ENCODE data around the gene SPRYD3.
"Not testable (repeated sequence)": the region's sequence is repeated elsewhere in the genome, so short reads cannot be mapped to it uniquely, and the experiment has no call there.

Gene SPRYD3

GRCh38 chr12:53101931-53102781, 23.0 kb upstream of the SPRYD3 start:
- DNase-seq = no peak

DNA sequence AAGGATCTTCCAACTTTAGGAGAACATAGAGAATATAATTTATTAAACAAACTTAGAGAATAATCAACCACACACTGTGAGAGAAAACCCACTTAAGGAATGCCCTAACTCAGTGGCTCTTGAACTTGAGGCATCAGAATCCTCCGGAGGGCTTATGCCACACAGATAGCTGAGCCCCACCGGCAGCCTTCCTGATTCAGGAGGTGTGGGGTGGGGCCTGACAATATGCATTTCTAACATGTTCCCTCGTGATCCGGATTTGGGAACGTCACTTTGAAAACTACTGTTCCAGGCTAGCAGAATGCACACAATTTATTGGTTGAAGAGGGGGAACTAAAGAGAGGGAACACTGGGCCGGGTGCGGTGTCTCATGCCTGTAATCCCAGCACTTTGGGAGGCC, 22.1 kb upstream of the SPRYD3 start:
- DNase-seq = no peak

- DNase-seq = no peak
Measured at GRCh38 chr12:53100466-53101151, 21.4 kb upstream of the SPRYD3 start.

DNA sequence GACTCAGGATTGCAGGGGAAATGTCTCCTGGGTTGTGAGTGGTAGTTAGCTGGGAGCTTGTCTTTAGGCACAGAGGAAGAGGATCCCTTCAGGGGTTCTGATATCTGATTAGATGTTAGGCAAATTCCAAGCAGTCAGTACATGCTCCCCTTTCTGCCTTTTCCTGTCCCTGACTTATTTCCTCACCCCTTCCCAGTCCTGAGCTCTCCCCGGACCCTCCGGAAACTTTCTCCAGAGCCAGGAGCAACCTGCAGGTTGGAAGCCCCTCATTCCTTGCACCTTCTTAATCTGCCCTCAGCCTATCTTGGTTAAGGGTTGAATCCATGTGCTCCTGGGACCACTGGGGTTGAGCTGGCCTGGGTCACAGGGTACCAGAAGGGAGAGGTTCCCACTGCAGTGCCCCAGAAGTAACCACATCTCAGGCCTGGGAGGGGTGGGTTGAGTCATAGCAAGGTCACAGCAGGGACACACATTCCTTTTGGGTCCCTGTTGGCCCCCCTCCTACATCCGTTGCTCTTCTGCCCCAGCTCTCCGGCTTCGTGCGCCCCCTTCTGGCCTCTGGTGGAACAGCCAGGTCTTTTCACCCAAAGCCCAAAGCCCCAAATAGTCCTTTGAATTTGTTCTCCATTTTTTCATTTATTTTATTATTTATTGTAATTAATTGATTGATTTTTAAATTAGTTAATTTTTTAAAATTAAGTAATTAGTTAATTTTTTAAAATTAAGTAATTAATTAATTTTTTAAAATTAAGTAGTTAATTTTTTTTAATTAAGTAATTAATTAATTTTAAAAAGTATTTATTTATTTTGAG, 20.1 kb upstream of the SPRYD3 start:
- peak; percentile 80 for DNase-seq

- no peak for DNase-seq
Measured at GRCh38 chr12:53098354-53098981, 19.3 kb upstream of the SPRYD3 start.

DNA sequence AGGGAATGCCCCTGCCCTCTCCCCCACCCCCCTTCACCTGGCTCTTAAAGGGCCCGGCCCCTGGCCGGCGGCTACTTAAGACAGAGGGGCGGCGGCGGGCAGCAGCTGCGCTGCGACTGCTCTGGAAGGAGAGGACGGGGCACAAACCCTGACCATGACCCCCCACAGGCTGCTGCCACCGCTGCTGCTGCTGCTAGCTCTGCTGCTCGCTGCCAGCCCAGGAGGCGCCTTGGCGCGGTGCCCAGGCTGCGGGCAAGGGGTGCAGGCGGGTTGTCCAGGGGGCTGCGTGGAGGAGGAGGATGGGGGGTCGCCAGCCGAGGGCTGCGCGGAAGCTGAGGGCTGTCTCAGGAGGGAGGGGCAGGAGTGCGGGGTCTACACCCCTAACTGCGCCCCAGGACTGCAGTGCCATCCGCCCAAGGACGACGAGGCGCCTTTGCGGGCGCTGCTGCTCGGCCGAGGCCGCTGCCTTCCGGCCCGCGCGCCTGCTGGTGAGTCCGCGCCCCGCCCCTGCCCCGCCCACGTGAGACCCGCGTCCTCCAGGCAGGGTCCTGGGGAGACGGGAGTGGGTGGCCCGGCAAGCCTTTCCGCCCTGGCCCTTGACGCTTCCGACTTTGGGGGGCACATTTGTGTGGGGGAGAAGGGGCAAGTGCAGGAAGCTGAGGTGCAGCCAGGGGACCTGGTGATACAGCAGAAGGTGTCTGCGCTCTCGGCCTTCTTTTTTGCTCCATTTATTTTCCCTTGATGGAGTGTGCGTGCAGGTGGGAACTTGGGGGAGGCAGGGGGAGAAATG, 18.6 kb upstream of the SPRYD3 start, which contains the start of gene IGFBP6:
TSS of gene IGFBP6 (plus strand) at position 104 of the 790 bp plus-strand sequence. CDS start at position 155, 51 bp downstream.
- DNase-seq = peak; percentile 47

DNA sequence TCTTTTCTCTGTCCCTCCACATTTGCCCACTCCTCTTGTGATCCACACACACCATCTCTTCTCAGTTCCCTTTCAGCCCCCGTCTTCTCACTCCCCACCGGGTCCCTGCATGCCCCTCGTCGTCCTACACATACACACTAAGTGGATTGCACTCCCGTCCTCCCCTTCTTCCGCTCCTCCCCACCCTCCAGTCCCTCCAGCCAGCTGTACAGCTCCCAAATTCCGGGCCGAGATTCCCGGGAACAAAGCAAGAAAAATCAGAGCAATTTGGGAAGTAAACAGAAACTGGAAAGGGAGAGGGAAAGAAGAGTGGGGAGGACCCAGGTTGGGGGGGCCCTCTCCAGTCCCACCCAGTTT, 18.0 kb upstream of the SPRYD3 start:
- DNase-seq = no peak

DNA sequence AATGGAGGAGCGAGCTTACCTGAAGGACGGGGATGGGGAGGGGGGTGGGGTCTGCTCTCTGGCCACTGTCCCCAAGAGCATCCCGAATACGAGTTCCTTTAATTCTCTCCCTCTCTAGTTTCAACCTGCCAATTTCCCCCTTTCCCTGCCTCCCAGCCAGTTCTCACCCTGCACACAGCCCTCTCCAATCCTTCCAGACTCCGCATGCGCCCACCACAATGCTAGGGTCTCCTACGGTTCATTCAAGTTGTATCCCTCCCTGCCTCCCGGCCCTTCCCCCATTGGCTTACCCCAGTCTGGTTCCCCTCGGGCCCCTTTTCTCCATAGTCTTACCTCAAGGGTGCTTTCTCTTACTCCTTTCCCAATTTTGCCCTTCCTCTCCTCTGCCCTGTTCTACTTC, 17.6 kb upstream of the SPRYD3 start:
- no peak for DNase-seq

DNA sequence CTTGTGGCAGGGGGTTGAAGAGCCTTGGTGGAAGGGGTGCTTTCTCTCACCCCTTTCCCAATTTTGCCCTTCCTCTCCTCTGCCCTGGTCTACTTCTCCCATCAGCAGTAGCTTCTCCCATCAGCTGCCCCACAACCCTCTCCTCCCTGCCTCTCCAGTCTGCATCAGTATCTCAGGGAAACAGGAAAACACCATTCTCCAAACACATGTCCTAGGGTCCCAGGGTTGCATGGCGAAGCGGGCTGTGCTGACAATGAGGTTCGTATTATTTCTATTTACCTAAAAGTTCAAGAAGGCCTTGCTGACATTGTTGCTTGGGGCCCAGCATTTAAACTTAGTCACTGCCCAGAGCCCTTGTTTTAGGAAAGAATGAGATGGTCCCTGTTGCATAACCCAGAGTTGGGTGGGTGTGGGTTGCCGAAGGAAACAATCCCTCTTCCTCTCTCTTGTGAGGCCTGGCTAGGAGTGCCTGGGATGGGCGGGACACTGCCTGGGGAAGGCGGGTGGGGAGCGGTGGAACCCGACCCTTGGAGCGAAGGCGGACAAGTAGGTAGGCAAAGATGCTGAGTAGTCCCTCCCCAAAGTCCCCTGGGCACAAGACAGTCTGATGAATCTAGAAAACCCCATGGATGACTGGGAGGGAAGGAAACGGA, 17.0 kb upstream of the SPRYD3 start:
- no peak for DNase-seq

DNA sequence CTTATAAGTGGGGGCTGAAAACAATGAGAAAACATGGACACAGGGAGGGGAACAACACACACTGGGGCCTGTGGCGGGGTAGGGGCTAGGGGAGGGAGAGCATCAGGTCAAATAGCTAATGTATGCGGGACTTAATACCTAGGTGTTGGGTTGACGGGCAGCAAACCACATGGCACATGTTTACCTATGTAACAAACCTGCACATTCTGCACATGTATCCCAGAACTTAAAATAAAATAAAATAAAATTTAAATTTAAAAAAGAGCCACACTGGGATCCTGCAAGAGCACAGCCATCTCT, 16.4 kb upstream of the SPRYD3 start:
- DNase-seq = not testable (repeated sequence)

DNA sequence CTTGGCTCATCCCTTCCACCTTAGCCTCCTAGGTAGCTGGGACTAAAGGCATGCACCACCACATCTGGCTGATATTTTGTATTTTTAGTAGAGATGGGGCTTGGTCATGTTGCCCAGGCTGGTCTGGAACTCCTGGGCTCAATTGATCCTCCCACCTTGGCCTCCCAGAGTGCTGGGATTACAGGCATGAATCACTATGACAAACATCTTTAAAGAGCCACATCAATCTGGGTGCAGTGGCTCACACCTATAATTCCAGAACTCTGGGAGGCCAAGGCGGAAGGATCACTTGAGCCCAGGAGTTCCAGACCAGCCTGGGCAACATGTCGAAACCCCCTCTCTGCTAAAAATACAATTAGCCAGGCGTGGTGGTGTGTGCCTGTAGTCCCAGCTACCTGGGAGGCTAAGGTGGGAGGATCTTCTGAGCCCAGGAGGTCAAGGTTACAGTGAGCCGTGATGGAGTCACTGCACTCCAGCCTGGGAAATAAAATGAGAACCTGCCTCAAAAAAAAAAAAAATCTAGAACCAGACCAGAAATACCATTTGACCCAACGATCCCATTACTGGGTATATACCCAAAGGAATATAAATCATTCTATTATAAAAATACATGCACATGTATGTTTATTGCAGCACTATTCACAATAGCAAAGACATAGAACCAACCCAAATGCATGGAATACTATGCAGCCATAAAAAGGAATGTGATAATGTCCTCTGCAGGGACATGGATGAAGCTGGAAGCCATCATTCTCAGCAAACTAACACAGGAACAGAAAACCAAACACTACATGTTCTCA, 15.8 kb upstream of the SPRYD3 start:
- not testable (repeated sequence) for DNase-seq

GRCh38 chr12:53094394-53094787, 15.2 kb upstream of the SPRYD3 start:
- DNase-seq = no peak

GRCh38 chr12:53093777-53094393, 14.7 kb upstream of the SPRYD3 start:
- DNase-seq = no peak

- no peak for DNase-seq
Measured at GRCh38 chr12:53091756-53092155, 12.6 kb upstream of the SPRYD3 start.

DNA sequence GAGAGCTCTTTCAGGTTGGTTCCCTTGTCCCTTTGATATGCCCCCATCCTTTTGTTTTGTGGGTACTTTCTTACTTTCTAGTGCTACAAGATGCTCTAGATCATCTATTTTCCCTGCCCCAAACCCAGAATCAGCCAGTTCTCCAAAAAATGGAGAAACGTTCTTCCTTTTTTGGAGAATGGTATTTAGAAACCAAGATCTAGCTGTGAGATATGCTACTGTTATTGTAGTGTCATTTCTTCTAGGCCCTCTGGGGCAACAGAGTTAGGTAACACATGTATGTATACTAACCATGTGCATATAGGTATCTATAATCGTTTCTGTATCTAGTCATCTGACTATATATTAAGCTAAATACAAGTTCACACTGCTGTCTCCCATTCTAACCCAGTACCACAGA, 11.4 kb upstream of the SPRYD3 start:
- no peak for DNase-seq

GRCh38 chr12:53090105-53090504, 10.9 kb upstream of the SPRYD3 start:
- DNase-seq = no peak

- no peak for DNase-seq
Measured at GRCh38 chr12:53086361-53086760, 7.2 kb upstream of the SPRYD3 start.

DNA sequence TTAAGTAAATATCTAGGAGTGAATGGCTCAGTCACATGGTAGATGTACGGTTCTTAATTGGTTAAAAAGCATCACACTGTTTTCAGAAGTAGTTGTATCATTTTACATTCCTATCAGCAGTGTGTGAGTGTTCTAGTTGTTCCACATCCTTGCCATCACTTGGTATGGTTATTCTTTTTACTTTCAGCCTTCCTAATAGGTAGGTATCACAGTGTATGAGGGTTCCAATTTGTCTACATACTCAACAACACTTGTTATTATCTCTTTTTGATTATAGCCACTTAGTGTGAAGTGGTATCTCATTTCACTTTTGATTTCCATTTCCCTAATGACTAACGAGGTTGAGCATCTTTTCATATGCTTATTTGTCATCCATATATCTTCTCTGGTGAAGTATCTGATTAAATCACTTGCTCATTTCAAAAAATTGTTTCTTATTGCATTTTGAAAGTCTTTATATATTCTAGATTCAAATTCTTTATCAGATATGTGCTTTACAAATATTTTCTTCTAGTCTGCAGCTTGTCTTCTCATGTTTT, 3.5 kb upstream of the SPRYD3 start:
- DNase-seq = no peak

- peak; percentile 47 for DNase-seq
Measured at GRCh38 chr12:53078425-53079225, 565 bp downstream of the SPRYD3 start.

Data from central memory CD4-positive, alpha-beta T cell (primary cell).